ENCODE data around the gene INPP5D. TPM values are rescaled to one million over a fixed set of nuclear protein-coding genes. Genes with fewer than 3 reads are reported as not detected.

Gene INPP5D
- polyA plus RNA-seq, 1 of the 3 experiments (the other 2 are of a cell fraction) = 1.3 TPM

DNA sequence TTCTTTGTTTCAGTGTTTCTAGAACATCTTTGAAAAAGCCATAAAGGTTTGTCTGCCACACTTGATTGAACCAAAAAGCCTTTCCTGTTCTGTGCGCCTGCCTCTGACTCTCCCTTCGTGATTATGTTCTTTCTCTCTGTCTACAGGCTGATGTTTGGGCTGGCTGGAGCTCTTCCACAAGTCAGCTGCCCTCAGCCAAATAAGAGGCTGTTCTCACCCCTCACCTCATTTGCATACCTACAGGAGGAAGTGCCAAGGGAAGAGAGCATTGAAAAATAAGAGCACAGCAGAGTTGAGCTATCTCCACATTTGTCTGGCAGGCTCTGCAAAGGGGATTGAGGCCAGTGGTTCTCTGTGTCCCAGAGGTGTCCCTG is 15.8 kb downstream of the INPP5D start:
- no peak overlapping the region for H3K4me2 ChIP-seq
- POLR2A ChIA-PET = no interaction called here
- no peaks in the 10 kb centered on the region for H3F3A ChIP-seq (replicated peaks; ENCODE audit: insufficient read depth)

DNA sequence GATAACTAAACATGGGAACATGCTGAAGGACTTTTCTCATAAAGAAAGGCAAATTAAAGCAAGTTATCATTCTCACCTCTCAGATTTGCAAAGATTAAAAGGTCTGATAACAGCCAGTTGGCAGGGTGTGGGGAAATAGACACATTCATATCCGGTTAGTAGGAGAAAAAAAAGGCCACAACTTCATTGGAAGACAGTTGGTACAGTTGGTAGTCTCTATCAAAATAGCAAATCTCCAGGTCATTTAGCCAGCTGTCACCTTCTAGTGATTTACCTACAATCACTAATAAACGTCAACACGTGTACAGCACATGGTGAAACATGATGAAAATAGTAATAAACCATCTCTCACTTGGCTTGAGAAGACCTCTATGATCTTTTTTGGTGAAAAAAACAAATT is 16.6 kb downstream of the INPP5D start:
- Histone ChIP-seq H3K4me2 (no peak overlapping the region), H2AFZ (ENCODE audit: low read depth) (no peak overlapping the region), H3K9me2 (no peaks in the 10 kb centered on the region), H3K36me3 (replicated peaks in 1 of 2; ENCODE audit: control insufficient read depth in 1 of 2, insufficient read depth in 2 of 2, low read length in 1 of 2) (no peaks in the 10 kb centered on the region), H4K20me1 (ENCODE audit: insufficient read depth) (no peaks in the 10 kb centered on the region), H3K4me3 (ENCODE audit: low read depth in 2 of 2, low read length in 1 of 2) (no peak overlapping the region), H3K79me2 (ENCODE audit: insufficient read depth) (no peaks in the 10 kb centered on the region), H3K9ac (no peak overlapping the region), H3K27me3 (ENCODE audit: insufficient read depth) (no peaks in the 10 kb centered on the region; the same call in 1 of the 2 replicates), H3K4me1 (ENCODE audit: control insufficient read depth in 1 of 2, insufficient read depth in 2 of 2, low read depth in 1 of 2, low read length in 1 of 2) (no peaks in the 10 kb centered on the region), H3F3A (replicated peaks; ENCODE audit: insufficient read depth) (no peaks in the 10 kb centered on the region), H3K9me3 (peaks cover 5% of the 10 kb centered on the region; the same call in 1 of the 2 replicates), H3K27ac (ENCODE audit: low read depth in 2 of 2, low read length in 1 of 2) (no peak overlapping the region)
- no peak for DNase-seq
- POLR2A ChIA-PET = no interaction called here
- WGBS (ENCODE audit: low lambda C conversion rate) = 56% methylated on average over 3 of the region's 3 CpGs
- CTCF ChIA-PET = interaction anchor here (1.2 to 1.3 kb wide), 2 partner anchors 16 to 22 kb away, joined by 3 read pairs; no protein-coding TSS in a partner anchor
- TF ChIP-seq, protein P1, sequence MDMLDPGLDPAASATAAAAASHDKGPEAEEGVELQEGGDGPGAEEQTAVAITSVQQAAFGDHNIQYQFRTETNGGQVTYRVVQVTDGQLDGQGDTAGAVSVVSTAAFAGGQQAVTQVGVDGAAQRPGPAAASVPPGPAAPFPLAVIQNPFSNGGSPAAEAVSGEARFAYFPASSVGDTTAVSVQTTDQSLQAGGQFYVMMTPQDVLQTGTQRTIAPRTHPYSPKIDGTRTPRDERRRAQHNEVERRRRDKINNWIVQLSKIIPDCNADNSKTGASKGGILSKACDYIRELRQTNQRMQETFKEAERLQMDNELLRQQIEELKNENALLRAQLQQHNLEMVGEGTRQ (IDR thresholded peaks at IDR 0.05; ENCODE audit: borderline replicate concordance, low read depth, low read length) = no peak
- TF ChIP-seq TCF12 (IDR thresholded peaks at IDR 0.05) = no peak
- TF ChIP-seq FOXM1 (IDR thresholded peaks at IDR 0.05; ENCODE audit: low read depth) = no peak
- TF ChIP-seq SMC3 (IDR thresholded peaks at IDR 0.05; ENCODE audit: low read depth, low read length) = no peak
- TF ChIP-seq RCOR1 (IDR thresholded peaks at IDR 0.05; ENCODE audit: low read length) = no peak
- TF ChIP-seq, protein P2, sequence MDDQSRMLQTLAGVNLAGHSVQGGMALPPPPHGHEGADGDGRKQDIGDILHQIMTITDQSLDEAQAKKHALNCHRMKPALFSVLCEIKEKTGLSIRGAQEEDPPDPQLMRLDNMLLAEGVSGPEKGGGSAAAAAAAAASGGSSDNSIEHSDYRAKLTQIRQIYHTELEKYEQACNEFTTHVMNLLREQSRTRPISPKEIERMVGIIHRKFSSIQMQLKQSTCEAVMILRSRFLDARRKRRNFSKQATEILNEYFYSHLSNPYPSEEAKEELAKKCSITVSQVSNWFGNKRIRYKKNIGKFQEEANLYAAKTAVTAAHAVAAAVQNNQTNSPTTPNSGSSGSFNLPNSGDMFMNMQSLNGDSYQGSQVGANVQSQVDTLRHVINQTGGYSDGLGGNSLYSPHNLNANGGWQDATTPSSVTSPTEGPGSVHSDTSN (IDR thresholded peaks at IDR 0.05) = no peak
- TF ChIP-seq, protein P3, sequence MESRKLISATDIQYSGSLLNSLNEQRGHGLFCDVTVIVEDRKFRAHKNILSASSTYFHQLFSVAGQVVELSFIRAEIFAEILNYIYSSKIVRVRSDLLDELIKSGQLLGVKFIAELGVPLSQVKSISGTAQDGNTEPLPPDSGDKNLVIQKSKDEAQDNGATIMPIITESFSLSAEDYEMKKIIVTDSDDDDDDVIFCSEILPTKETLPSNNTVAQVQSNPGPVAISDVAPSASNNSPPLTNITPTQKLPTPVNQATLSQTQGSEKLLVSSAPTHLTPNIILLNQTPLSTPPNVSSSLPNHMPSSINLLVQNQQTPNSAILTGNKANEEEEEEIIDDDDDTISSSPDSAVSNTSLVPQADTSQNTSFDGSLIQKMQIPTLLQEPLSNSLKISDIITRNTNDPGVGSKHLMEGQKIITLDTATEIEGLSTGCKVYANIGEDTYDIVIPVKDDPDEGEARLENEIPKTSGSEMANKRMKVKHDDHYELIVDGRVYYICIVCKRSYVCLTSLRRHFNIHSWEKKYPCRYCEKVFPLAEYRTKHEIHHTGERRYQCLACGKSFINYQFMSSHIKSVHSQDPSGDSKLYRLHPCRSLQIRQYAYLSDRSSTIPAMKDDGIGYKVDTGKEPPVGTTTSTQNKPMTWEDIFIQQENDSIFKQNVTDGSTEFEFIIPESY (IDR thresholded peaks at IDR 0.05; ENCODE audit: borderline replicate concordance, low read depth) = no peak
- no peak for TF ChIP-seq FOXJ3 (CRISPR knock-in tag; IDR thresholded peaks at IDR 0.05)
- TF ChIP-seq GATA2 (CRISPR knock-in tag; IDR thresholded peaks at IDR 0.05) = no peak
- TF ChIP-seq YY1 (IDR thresholded peaks at IDR 0.05; ENCODE audit: low read depth) = no peak
- no peak for TF ChIP-seq JUND (IDR thresholded peaks at IDR 0.05)
- TF ChIP-seq, protein P4, sequence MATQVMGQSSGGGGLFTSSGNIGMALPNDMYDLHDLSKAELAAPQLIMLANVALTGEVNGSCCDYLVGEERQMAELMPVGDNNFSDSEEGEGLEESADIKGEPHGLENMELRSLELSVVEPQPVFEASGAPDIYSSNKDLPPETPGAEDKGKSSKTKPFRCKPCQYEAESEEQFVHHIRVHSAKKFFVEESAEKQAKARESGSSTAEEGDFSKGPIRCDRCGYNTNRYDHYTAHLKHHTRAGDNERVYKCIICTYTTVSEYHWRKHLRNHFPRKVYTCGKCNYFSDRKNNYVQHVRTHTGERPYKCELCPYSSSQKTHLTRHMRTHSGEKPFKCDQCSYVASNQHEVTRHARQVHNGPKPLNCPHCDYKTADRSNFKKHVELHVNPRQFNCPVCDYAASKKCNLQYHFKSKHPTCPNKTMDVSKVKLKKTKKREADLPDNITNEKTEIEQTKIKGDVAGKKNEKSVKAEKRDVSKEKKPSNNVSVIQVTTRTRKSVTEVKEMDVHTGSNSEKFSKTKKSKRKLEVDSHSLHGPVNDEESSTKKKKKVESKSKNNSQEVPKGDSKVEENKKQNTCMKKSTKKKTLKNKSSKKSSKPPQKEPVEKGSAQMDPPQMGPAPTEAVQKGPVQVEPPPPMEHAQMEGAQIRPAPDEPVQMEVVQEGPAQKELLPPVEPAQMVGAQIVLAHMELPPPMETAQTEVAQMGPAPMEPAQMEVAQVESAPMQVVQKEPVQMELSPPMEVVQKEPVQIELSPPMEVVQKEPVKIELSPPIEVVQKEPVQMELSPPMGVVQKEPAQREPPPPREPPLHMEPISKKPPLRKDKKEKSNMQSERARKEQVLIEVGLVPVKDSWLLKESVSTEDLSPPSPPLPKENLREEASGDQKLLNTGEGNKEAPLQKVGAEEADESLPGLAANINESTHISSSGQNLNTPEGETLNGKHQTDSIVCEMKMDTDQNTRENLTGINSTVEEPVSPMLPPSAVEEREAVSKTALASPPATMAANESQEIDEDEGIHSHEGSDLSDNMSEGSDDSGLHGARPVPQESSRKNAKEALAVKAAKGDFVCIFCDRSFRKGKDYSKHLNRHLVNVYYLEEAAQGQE (IDR thresholded peaks at IDR 0.05; ENCODE audit: low read depth, low read length) = no peak
- TF ChIP-seq TAF1 (IDR thresholded peaks at IDR 0.05; ENCODE audit: borderline replicate concordance, low read depth, low read length) = no peak

More for the DNA sequence above, 15.8 kb downstream of the INPP5D start:
- H3K27me3 ChIP-seq (ENCODE audit: insufficient read depth) = no peaks in the 10 kb centered on the region; the same call in 1 of the 2 replicates
- no peak overlapping the region for H3K27ac ChIP-seq (ENCODE audit: low read depth in 2 of 2, low read length in 1 of 2)
- H3K9ac ChIP-seq = no peak overlapping the region
- no peaks in the 10 kb centered on the region for H4K20me1 ChIP-seq (ENCODE audit: insufficient read depth)
- no peak overlapping the region for H3K4me3 ChIP-seq (ENCODE audit: low read depth in 2 of 2, low read length in 1 of 2)
- peaks cover 10% of the 10 kb centered on the region for H3K9me3 ChIP-seq
- no peaks in the 10 kb centered on the region for H3K9me2 ChIP-seq
- DNase-seq = no peak
- 77% methylated on average over 2 of the region's 2 CpGs for WGBS (ENCODE audit: low lambda C conversion rate)
- CTCF ChIA-PET = interaction anchor here (0.9 to 1.3 kb wide), 3 partner anchors 15 to 22 kb away, joined by 3 read pairs; no protein-coding TSS in a partner anchor
- H3K79me2 ChIP-seq (ENCODE audit: insufficient read depth) = no peaks in the 10 kb centered on the region
- no peak for TF ChIP-seq TAF1 (IDR thresholded peaks at IDR 0.05; ENCODE audit: borderline replicate concordance, low read depth, low read length)
- no peak for TF ChIP-seq TCF12 (IDR thresholded peaks at IDR 0.05)
- TF ChIP-seq RAD21 (IDR thresholded peaks at IDR 0.05; ENCODE audit: low read length) = no peak
- no peak for TF ChIP-seq GABPA (IDR thresholded peaks at IDR 0.05; ENCODE audit: low read depth)
- TF ChIP-seq, protein P5, sequence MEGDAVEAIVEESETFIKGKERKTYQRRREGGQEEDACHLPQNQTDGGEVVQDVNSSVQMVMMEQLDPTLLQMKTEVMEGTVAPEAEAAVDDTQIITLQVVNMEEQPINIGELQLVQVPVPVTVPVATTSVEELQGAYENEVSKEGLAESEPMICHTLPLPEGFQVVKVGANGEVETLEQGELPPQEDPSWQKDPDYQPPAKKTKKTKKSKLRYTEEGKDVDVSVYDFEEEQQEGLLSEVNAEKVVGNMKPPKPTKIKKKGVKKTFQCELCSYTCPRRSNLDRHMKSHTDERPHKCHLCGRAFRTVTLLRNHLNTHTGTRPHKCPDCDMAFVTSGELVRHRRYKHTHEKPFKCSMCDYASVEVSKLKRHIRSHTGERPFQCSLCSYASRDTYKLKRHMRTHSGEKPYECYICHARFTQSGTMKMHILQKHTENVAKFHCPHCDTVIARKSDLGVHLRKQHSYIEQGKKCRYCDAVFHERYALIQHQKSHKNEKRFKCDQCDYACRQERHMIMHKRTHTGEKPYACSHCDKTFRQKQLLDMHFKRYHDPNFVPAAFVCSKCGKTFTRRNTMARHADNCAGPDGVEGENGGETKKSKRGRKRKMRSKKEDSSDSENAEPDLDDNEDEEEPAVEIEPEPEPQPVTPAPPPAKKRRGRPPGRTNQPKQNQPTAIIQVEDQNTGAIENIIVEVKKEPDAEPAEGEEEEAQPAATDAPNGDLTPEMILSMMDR (IDR thresholded peaks at IDR 0.05) = no peak
- no peak for TF ChIP-seq POLR2AphosphoS5 (IDR thresholded peaks at IDR 0.05; ENCODE audit: low read depth, low read length)
- no peak for TF ChIP-seq JUND (IDR thresholded peaks at IDR 0.05)
- no peak for TF ChIP-seq TEAD4 (IDR thresholded peaks at IDR 0.05; ENCODE audit: borderline replicate concordance, insufficient read depth)
- no peak overlapping the region for H2AFZ ChIP-seq (ENCODE audit: low read depth)
- no peaks in the 10 kb centered on the region for H3K36me3 ChIP-seq (replicated peaks in 1 of 2; ENCODE audit: control insufficient read depth in 1 of 2, insufficient read depth in 2 of 2, low read length in 1 of 2)
- no peaks in the 10 kb centered on the region for H3K4me1 ChIP-seq (ENCODE audit: control insufficient read depth in 1 of 2, insufficient read depth in 2 of 2, low read depth in 1 of 2, low read length in 1 of 2)
